Mucosa of gallbladder (tissue), 1 donor: Measurements from ENCODE around the gene HSP90AB1. TPM values are rescaled to one million over a fixed set of nuclear protein-coding genes. Genes with fewer than 3 reads are reported as not detected.
"Not testable (repeated sequence)": the region's sequence is repeated elsewhere in the genome, so short reads cannot be mapped to it uniquely, and the experiment has no call there.

Source experiments
- DNase-seq: peaks from one replicate; pipeline ENCODE4 v3.0.0-alpha.2; 2020; ENCODE audit warnings: low spot score
- total RNA-seq: library from RNA; stranded (reverse); gene quantifications from one replicate; pipeline ENCODE4 v1.2.1, GENCODE V29; 2021
- donor health status: DM: no; HTN: no; CAD: no.

The HSP90AB1 gene
- total RNA-seq, 1 donor from 2014 or later: 893 TPM

GRCh38 chr6:44222486-44223318, 24.2 kb upstream of the HSP90AB1 start:
- DNase-seq: no peak

DNA sequence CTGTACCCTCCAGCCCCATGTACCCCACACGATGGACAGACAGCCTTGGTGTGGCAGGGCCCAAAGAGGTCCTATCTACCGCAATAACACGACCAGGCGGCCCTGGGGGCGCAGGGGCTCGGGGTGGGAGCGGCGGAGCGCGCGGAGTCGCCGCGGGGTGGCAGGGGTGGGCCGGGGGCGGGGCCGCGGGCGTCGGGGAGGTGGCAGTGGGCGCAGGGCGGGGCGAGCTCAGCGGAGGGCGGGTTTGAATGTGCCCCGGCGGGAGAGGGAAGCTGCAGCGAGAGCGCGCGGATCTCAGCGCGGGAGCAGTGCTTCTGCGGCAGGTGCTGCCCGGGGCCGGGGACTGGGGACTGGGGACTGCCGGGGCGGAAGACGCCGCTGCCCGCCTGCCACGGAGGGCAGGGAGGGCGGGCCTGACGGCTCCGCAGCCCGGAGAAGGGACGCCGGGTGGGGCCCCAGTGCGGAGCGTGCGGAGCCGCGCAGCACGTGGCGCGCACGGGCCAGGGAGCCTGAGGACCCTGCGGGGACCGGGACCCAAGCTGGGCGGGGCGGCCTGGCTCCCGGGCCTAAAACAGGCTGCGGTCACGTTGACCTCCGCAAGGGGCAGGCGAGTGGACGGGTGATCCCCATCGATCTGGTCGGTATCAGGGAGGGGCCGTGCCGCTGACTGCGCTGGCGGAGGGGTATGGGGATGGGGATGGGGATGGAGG, 23.4 kb upstream of the HSP90AB1 start, which contains the start of gene SLC29A1:
Gene SLC29A1, plus strand, starts transcription at position 277 of the 710 bp plus-strand sequence. CDS start 3,719 bp downstream, outside the sequence.
- DNase-seq: peak; percentile 69

GRCh38 chr6:44224029-44224964, 22.6 kb upstream of the HSP90AB1 start:
- no peak for DNase-seq

DNA sequence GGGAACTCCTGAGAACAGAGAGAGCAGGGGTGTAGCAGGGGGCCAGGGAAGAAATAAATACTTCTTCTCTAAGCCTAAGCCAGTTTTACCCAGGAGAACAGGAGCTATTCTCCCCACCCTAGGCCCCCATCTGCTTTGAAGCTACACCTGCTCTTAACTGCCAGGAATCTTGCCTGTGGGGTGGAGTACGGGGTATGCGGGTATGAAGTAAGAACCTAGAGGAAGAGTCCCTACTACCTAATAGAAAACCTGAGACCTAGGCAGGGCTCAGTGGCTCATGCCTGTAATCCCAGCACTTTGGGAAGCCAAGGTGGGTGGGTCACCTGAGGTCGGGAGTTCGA, 22.0 kb upstream of the HSP90AB1 start:
- no peak for DNase-seq

DNA sequence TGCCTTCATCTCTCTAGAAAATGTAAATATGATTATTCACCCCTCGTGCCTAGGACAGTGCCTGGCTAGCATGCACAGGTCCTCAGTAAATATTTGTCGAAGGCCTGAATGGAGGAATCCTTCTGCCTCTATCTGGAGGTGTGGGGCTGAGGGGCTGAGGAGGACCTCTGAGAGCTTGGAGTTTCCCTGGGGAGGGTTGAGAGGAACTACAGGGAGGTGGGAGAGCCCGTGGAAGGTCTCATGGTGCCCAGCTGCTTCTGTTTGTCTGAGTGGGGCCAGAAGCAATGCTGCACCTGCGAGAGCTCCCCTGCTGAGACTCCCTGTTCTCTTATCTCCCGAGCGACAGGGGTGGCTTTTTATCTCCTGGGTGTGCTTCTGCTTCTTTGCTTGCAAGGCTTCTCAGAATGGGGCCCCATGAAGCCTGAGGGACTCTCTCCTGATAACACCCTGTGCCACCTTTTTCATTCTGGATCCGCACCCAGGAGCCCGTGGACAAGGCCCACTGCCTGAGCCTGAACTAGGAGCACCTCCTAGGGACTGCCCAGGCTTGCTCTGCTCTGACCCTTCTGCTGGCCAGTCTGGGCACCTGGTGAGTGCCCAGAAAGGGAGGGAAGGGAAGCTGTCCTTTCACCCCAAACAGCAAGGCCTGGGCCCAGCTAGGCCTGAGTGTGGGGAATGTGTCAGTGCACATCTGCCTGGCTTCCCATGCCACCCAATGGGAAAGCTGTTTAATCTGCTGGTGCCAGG, 21.1 kb upstream of the HSP90AB1 start:
- DNase-seq: no peak

GRCh38 chr6:44226368-44227147, 20.3 kb upstream of the HSP90AB1 start:
- DNase-seq: no peak

GRCh38 chr6:44227148-44227793, 19.6 kb upstream of the HSP90AB1 start:
- no peak for DNase-seq

- no peak for DNase-seq
Observed at GRCh38 chr6:44228031-44228430, 18.9 kb upstream of the HSP90AB1 start.

DNA sequence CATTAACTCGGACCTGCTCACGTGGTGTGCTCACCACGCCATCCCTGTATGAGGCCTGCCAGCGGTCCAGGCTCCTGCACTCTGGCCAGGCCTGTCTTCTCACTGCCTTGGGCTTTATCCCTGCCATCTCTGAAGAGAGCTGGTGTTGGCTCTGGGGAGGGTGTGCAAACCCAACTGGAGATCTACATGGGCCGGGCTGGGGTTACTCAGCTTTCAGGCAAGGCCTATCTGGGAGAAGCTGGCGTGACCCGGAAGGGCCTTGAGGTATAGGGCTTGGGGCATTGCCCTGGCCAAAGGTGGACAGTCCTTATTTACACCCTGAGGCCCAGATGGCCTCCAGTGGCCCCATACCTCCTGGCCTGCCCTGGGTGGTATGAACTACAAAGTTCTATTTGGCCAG, 18.5 kb upstream of the HSP90AB1 start:
- no peak for DNase-seq

DNA sequence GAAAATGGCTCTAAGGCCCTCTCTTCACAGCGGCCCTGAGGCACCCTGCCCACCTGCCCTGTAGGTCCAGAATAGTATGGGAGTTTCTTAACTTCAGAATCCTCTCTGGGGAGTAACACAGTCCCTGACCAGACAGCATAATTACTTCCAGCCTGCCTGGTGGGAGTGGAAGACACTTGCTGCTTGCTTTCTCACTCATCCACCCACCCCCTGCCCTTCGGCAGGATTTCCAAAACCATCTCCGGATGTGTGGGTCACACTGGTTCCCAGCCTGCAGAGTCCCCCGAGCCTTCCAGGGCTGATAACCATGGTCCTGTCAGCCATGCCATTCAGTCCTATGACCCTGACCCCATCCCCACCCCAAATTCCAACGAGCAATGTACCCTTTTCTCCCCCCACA, 18.1 kb upstream of the HSP90AB1 start:
- DNase-seq: no peak

- no peak for DNase-seq
Observed at GRCh38 chr6:44229376-44230033, 17.4 kb upstream of the HSP90AB1 start.

GRCh38 chr6:44230034-44230675, 16.7 kb upstream of the HSP90AB1 start:
- no peak for DNase-seq

DNA sequence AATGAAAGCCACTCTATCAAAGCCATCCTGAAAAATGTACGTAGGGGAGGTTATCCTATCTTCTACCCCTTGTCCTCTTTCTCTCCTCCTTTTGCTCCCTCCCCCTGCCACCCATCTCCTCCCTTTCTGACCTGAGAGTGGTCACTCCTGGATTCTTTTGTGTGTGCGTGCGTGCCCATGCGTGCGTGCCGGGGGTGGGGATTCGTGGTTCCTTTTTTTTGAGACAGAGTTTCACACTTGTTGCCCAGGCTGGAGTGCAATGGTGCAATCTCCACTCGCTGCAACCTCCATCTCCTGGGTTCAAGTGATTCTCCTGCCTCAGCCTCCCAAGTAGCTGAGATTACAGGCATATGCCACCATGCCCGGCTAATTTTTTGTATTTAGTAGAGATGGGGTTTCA, 15.5 kb upstream of the HSP90AB1 start:
- DNase-seq: not testable (repeated sequence)

- no peak for DNase-seq
Observed at GRCh38 chr6:44232676-44233566, 14.0 kb upstream of the HSP90AB1 start.

DNA sequence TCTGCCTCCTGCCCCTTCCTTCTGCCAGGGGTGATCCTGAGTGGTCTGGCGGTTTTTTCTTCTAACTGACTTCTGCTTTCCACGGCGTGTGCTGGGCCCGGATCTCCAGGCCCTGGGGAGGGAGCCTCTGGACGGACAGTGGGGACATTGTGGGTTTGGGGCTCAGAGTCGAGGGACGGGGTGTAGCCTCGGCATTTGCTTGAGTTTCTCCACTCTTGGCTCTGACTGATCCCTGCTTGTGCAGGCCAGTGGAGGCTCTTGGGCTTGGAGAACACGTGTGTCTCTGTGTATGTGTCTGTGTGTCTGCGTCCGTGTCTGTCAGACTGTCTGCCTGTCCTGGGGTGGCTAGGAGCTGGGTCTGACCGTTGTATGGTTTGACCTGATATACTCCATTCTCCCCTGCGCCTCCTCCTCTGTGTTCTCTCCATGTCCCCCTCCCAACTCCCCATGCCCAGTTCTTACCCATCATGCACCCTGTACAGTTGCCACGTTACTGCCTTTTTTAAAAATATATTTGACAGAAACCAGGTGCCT, 13.3 kb upstream of the HSP90AB1 start:
- no peak for DNase-seq

DNA sequence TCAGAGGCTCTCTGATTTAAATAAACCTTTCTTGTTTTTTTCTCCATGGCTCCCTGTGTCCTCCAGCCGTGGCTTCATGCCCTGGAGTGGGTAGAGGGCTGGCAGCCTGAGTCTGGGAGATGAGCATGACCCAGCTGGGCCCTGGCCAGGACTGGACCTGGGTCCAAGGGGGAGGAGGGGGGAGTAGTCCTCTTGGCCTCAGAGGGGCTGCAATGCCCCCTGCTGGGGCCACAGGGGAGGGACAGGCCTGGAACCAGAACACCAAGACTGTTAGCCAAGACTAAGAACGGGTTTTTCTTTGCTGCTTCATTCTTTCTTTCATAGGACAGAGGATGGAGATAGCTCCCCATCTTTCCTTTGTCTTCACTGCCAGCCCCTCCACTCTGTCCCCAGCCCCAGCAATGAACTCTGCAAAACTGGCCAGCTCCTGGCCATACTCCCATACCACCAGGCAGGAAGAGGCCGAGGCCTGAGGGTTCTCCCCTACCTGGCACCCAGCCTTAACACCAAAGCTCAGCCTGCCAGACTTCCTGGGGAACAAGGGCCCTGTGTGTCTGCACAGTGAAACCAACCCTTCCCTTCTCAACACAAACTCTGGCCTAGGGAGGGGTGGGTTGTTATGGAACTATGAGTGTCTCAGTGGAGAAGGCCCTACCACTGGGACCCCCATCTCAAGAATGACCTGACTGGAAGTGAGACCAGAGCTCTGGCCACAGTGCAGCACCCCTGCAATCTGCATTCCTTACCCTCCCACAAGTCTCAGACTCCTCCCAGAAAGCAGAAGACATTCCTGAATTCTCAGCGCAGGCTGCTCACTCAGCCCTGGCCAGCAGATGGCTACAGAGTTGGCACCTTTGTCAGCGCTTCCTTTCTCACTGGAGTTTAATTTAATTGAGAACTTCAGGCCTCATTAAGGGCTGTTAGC, 12.5 kb upstream of the HSP90AB1 start:
- DNase-seq: peak; percentile 75
